ENCODE measurements around the gene AP3S2.

GRCh38 chr15:89822611-89822950 lies 71.2 kb downstream of the AP3S2 start:
- no peak for TF ChIP-seq TEAD4 (CRISPR knock-in tag; IDR thresholded peaks at IDR 0.05)
- no peak for TF ChIP-seq CTCF (IDR thresholded peaks at IDR 0.05)
- no peak for TF ChIP-seq NFYB (CRISPR knock-in tag; conservative IDR thresholded peaks at IDR 0.05; ENCODE audit: low read depth)
- TF ChIP-seq ZNF425 (CRISPR knock-in tag; conservative IDR thresholded peaks at IDR 0.05) = no peak
- TF ChIP-seq ZNF317 (CRISPR knock-in tag; IDR thresholded peaks at IDR 0.05; ENCODE audit: borderline replicate concordance, low read depth) = no peak
- no peak for TF ChIP-seq JUN (CRISPR knock-in tag; IDR thresholded peaks at IDR 0.05)
- TF ChIP-seq E2F5 (CRISPR knock-in tag; IDR thresholded peaks at IDR 0.05) = no peak
- TF ChIP-seq USF2 (CRISPR knock-in tag; IDR thresholded peaks at IDR 0.05) = no peak
- no peak for TF ChIP-seq CBFB (CRISPR knock-in tag; IDR thresholded peaks at IDR 0.05; ENCODE audit: low read depth)
